GM19035 (cell line): ENCODE measurements around the gene CDRT15L2.
"Not testable (repeated sequence)": the region's sequence is repeated elsewhere in the genome, so short reads cannot be mapped to it uniquely, and the experiment has no call there.

Experiments
- ATAC-seq: cut with Tn5 transposase; IDR thresholded peaks from one replicate; pipeline ENCODE4 v1.9.1; 2021; ENCODE audit not compliant: unreplicated experiment

CDRT15L2 gene

GRCh38 chr17:20573216-20573615 is 6.3 kb upstream of the CDRT15L2 start:
- ATAC-seq: not testable (repeated sequence)

- not testable (repeated sequence) for ATAC-seq
Observed at GRCh38 chr17:20575071-20575470, 4.5 kb upstream of the CDRT15L2 start.

- ATAC-seq: not testable (repeated sequence)
Observed at GRCh38 chr17:20583891-20584577, 4.5 kb downstream of the CDRT15L2 start.

- ATAC-seq: not testable (repeated sequence)
Observed at GRCh38 chr17:20588744-20589453, 9.4 kb downstream of the CDRT15L2 start.

GRCh38 chr17:20589454-20589810 is 9.9 kb downstream of the CDRT15L2 start:
- not testable (repeated sequence) for ATAC-seq

- ATAC-seq: not testable (repeated sequence)
Observed at GRCh38 chr17:20591040-20591439, 11.5 kb downstream of the CDRT15L2 start.

- ATAC-seq: not testable (repeated sequence)
Observed at GRCh38 chr17:20605568-20605967, 26.0 kb downstream of the CDRT15L2 start.

- not testable (repeated sequence) for ATAC-seq
Observed at GRCh38 chr17:20609490-20609889, 30.0 kb downstream of the CDRT15L2 start.

GRCh38 chr17:20611309-20611708 is 31.8 kb downstream of the CDRT15L2 start:
- ATAC-seq: no peak

- no peak for ATAC-seq
Observed at GRCh38 chr17:20612635-20613034, 33.1 kb downstream of the CDRT15L2 start.

DNA sequence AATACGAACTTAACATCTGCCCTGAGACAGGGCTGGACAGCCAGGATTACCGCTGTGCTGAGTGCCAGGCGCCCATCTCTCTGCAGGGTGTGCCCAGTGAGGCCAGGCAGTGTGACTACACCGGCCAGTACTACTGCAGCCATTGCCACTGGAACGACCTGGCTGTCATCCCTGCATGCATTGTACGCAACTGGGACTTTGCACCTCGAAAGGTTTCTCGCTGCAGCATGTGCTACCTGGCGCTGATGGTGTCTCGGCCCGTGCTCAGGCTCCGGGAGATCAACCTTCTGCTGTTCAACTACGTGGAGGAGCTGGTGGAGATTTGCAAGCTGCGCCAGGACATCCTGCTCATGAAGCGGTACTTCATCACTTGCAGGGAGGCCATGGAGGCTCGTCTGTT is 33.7 kb downstream of the CDRT15L2 start:
- ATAC-seq: no peak

GRCh38 chr17:20613905-20614304 is 34.4 kb downstream of the CDRT15L2 start:
- no peak for ATAC-seq

- not testable (repeated sequence) for ATAC-seq
Observed at GRCh38 chr17:20615461-20615860, 35.9 kb downstream of the CDRT15L2 start.
